Fibroblast of upper back skin (primary cell): ENCODE results near the gene MYORG.
"Not testable (repeated sequence)": the region's sequence is repeated elsewhere in the genome, so short reads cannot be mapped to it uniquely, and the experiment has no call there.

Experiments
- DNase-seq: peaks from one replicate; pipeline ENCODE4 v3.0.0-alpha.2; 2013

The MYORG gene

DNA sequence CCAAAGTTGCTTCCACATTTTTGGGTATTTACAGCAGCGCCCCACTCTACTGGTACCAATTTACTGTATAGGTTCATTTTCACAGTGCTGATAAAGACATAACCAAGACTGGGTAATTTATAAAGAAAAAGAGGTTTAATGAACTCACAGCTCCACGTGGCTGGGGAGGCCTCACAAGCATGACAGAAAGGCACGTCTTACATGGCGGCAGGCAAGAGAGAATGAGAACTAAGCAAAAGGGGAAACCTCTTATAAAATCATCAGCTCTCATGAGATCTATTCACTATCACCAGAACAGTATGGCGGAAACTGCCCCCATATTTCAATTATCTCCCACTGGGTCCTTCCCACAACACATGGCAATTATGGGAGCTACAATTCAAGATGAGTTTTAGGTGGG, 7.9 kb downstream of the MYORG start:
- not testable (repeated sequence) for DNase-seq

- not testable (repeated sequence) for DNase-seq
These were observed 8.8 kb downstream of the MYORG start for GRCh38 chr9:34367751-34368410.

- no peak for DNase-seq
These were observed 10.3 kb downstream of the MYORG start for GRCh38 chr9:34366365-34366764.

GRCh38 chr9:34365282-34365681, 11.4 kb downstream of the MYORG start:
- DNase-seq: no peak

DNA sequence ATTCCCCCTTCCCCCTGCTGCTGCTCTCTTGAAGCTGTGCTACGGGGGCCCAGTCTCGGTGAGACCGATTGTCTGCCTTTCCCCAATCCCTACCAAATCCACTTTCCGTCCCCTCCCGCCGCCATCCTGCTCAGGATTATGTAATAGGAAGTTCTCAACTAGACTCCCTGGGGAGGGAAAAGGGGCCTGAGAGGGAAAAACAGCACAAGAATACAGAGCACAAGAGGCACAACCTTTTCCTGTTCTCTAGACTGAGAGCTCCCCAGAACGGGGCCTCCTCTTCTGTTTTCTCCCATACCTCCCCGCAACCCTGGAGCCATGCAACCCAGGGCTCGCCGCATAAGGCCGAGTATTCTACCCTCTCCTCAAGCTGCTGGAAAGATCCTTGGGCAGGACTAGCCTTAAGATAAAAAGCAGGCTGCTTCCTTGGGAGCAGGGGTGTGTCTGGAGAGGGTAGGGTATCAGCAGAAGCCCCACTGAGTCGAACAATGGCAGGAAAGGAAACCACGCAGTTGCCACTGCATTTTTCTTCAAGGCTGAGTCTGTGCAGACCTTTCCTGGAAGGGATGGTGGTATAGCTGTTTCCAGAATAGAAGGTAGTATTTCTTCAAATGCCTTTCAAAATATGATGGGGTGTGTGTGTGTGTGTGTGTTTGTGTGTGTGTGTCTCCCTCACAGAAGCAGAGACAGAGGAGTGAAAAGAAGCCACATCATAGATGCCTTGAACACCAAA, 12.9 kb downstream of the MYORG start:
- DNase-seq: peak; percentile 20

DNA sequence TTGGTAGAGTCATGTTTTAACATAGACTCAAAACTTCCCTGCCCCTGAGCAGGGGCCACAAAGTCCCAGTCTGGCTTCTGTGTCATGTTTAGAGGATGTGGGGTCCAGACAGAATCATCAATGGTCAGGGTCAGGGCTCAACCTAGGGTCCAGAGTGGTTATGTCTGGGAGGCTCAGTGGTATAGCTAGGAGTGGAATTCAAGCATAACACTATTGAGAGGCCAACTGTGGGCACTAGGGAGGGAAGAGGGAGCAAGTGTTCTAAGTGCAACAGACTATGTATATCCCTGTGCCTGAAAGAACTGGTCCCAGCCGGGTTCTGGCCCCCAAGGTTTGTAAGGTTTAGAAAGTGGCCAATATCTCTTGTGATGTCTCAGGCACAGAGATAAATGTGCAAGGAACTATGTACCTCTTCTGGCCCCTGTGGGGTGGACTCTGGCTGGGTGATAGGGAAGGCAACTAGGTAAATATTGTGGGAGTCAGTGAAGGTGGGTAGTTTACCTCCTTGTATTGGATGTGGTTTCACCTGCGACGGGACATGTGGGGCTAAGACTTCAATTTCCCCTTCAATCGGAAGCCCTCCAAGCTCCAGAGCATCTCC, 14.0 kb downstream of the MYORG start:
- no peak for DNase-seq

- not testable (repeated sequence) for DNase-seq
These were observed 23.7 kb downstream of the MYORG start for GRCh38 chr9:34352957-34353356.

- not testable (repeated sequence) for DNase-seq
These were observed 24.5 kb downstream of the MYORG start for GRCh38 chr9:34352122-34352652.

DNA sequence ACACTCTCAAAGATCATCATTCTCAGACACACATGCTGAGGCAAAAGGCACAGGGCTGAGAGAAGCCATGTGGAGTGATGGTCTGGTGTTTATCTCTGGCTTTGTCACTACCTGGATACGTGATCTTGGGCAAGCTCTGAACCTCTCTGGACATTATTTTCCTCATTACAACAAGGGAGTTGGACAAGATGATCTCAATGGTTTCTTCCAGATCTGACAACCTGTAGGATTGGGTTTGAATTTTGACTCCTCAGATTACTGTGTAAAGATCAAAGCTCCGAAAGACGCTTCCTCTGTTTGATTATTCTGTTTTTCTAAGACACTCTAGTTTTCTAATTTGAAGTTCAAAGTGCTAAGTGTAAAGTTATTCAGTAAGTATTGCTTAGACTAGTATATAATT, 27.4 kb downstream of the MYORG start:
- no peak for DNase-seq

DNA sequence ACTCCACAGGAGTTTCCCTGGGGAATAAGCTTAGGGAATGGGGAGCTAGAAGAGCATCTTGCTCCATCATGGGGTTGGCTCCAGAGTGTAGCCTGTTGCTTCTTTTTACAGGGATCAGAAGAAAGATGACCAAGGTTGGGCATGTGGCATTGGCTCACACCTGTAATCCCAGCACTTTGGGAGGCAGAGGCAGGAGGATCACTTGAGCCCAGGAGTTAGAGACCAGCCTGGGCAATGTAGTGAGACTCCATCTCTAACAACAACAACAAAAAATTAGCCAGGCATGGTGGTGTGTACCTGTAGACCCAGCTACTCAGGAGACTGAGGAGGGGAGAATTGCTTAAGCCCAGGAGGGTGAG, 28.9 kb downstream of the MYORG start:
- DNase-seq: no peak

GRCh38 chr9:34346873-34347799, 29.6 kb downstream of the MYORG start:
- DNase-seq: no peak

- no peak for DNase-seq
These were observed 33.1 kb downstream of the MYORG start for GRCh38 chr9:34343605-34344004.

DNA sequence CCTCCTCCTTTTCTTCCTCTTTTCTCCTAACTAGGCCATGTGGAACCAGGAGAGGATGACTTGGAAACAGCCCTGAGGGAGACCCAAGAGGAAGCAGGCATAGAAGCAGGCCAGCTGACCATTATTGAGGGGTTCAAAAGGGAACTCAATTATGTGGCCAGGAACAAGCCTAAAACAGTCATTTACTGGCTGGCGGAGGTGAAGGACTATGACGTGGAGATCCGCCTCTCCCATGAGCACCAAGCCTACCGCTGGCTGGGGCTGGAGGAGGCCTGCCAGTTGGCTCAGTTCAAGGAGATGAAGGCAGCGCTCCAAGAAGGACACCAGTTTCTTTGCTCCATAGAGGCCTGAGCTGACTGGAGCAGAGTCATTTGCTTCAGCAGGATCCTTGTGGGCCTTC, 33.6 kb downstream of the MYORG start:
- no peak for DNase-seq

- DNase-seq: no peak
These were observed 34.9 kb downstream of the MYORG start for GRCh38 chr9:34341659-34342295.

GRCh38 chr9:34338665-34339385, 37.9 kb downstream of the MYORG start:
- DNase-seq: no peak

- DNase-seq: not testable (repeated sequence)
These were observed 38.6 kb downstream of the MYORG start for GRCh38 chr9:34338079-34338478.

GRCh38 chr9:34337403-34337802, 39.3 kb downstream of the MYORG start:
- DNase-seq: no peak

DNA sequence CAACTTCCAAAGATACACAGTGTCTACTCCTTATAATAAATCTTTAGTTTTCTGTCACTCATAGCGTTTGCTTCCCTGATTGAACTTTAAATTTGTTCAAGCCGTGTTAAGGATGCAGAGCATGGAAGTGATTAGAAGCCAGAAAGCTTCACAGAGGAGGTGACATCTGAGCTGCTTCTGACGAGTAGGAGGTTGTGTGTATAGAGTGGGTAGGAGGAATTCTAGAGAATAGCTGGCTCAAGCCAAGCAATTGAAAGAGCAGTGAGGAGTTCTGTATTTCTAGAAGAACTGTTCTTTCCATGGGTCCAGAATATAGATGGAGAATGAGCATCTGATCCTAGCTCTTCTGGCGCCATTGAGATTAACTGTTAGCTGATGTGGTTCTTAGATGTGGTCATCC, 41.3 kb downstream of the MYORG start:
- no peak for DNase-seq

- DNase-seq: no peak
These were observed 41.8 kb downstream of the MYORG start for GRCh38 chr9:34334916-34335315.

- no peak for DNase-seq
These were observed 42.3 kb downstream of the MYORG start for GRCh38 chr9:34334337-34334824.

DNA sequence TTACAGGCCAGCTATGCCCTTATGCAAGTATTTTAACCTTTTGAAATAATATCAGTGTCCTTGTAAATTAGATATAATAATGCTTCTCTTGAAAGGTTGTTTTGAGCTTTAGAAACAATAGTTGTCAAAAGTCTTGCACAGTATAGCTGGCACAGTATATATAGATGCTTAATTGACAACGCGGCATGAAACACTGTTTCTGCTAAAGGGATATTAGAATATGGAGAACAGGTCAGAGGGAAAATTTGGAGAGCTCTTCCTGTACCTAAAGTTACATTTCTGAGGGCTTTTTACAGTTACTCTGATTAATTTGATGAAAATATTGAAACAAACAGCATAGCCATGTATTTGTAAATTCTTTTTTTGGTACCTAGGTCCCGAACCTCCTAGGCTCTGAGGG, 42.9 kb downstream of the MYORG start:
- DNase-seq: no peak
